PFSK-1 (cell line): ENCODE data around the gene INIP.

Experiments
- POLR2AphosphoS5 ChIP-seq: IDR thresholded peaks from 2 replicates; pipeline ENCODE4 v1.6.1; 2012; ENCODE audit warnings: low read depth, mild to moderate bottlenecking, control low read depth, low read length, moderate library complexity
- SIN3A ChIP-seq: IDR thresholded peaks from 2 replicates; pipeline ENCODE4 v1.6.1; 2012; ENCODE audit warnings: mild to moderate bottlenecking, low read length, moderate library complexity, borderline replicate concordance; ENCODE audit not compliant: insufficient read depth
- TAF1 ChIP-seq: IDR thresholded peaks from 2 replicates; pipeline ENCODE4 v1.6.1; 2012; ENCODE audit warnings: low read length, control low read depth, borderline replicate concordance; ENCODE audit not compliant: insufficient read depth
- TF ChIP-seq, protein P1 (sequence below), 2 experiments: IDR thresholded peaks; 2 replicates each; pipeline versions ENCODE4 v1.6.1 to v1.8.0; 2011 to 2012; ENCODE audit warnings: low read depth in 2 of 2, low read length in 2 of 2, control low read depth in 1 of 2, inconsistent platforms in 1 of 2, mild to moderate bottlenecking in 1 of 2, moderate library complexity in 1 of 2; ENCODE audit not compliant: insufficient read depth in 1 of 2

DNA sequence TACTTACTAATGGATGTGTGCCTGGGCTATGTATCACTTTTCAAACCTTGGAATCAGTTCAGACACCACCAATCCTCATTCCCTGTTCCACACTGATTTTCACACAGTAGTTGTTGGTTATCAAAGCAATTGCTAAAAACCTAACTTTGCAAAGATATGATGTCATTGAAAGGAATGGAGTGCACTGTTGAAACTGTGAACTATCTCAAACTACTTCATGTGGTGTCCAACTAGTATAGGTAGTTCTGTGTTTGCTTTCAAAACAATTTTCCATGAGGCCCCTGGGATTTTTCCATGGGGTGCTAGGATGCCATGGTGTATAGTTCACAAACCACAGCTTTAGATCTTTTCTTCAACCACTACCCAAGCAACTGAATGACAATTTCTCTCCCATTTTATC lies 17.8 kb downstream of the INIP start:
- TF ChIP-seq TAF1 = no peak
- TF ChIP-seq, protein P1, sequence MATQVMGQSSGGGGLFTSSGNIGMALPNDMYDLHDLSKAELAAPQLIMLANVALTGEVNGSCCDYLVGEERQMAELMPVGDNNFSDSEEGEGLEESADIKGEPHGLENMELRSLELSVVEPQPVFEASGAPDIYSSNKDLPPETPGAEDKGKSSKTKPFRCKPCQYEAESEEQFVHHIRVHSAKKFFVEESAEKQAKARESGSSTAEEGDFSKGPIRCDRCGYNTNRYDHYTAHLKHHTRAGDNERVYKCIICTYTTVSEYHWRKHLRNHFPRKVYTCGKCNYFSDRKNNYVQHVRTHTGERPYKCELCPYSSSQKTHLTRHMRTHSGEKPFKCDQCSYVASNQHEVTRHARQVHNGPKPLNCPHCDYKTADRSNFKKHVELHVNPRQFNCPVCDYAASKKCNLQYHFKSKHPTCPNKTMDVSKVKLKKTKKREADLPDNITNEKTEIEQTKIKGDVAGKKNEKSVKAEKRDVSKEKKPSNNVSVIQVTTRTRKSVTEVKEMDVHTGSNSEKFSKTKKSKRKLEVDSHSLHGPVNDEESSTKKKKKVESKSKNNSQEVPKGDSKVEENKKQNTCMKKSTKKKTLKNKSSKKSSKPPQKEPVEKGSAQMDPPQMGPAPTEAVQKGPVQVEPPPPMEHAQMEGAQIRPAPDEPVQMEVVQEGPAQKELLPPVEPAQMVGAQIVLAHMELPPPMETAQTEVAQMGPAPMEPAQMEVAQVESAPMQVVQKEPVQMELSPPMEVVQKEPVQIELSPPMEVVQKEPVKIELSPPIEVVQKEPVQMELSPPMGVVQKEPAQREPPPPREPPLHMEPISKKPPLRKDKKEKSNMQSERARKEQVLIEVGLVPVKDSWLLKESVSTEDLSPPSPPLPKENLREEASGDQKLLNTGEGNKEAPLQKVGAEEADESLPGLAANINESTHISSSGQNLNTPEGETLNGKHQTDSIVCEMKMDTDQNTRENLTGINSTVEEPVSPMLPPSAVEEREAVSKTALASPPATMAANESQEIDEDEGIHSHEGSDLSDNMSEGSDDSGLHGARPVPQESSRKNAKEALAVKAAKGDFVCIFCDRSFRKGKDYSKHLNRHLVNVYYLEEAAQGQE (IDR thresholded peaks at IDR 0.05; ENCODE audit: insufficient read depth in 1 of 2, low read depth in 2 of 2, low read length in 2 of 2) = no peak
- no peak for TF ChIP-seq POLR2AphosphoS5
- no peak for TF ChIP-seq SIN3A
